Osteocyte (in vitro differentiated cells): Measurements from ENCODE around the gene HDGFL3. TPM values are rescaled to one million over a fixed set of nuclear protein-coding genes. Genes with fewer than 3 reads are reported as not detected.
"Not testable (repeated sequence)": the region's sequence is repeated elsewhere in the genome, so short reads cannot be mapped to it uniquely, and the experiment has no call there.

Experiments used
- DNase-seq: peaks from one replicate; pipeline ENCODE4 v3.0.0; 2021; ENCODE audit warnings: mixed read lengths; ENCODE audit not compliant: unreplicated experiment; ENCODE audit errors: extremely low spot score
- H3K27ac Mint-ChIP-seq: one replicate; pipeline ENCODE4 v1.8.0; 2021; ENCODE audit warnings: mild to moderate bottlenecking, mixed read lengths; ENCODE audit not compliant: unreplicated experiment
- H3K27me3 Mint-ChIP-seq: one replicate; pipeline ENCODE4 v1.8.0; 2021; ENCODE audit warnings: mixed read lengths; ENCODE audit not compliant: unreplicated experiment
- H3K36me3 Mint-ChIP-seq: one replicate; pipeline ENCODE4 v1.8.0; 2021; ENCODE audit warnings: mixed read lengths; ENCODE audit not compliant: unreplicated experiment
- H3K4me1 Mint-ChIP-seq: one replicate; pipeline ENCODE4 v1.8.0; 2021; ENCODE audit warnings: mixed read lengths; ENCODE audit not compliant: unreplicated experiment
- H3K4me3 Mint-ChIP-seq: one replicate; pipeline ENCODE4 v1.8.0; 2021; ENCODE audit warnings: mild to moderate bottlenecking, moderate library complexity, mixed read lengths; ENCODE audit not compliant: unreplicated experiment
- H3K9me3 Mint-ChIP-seq: one replicate; pipeline ENCODE4 v1.8.0; 2021; ENCODE audit warnings: mixed read lengths; ENCODE audit not compliant: unreplicated experiment
- total RNA-seq: library from RNA; stranded (reverse); gene quantifications from 2 replicates; pipeline ENCODE4 v1.2.1, GENCODE V29; 2021
- TF ChIP-seq, protein P1 (sequence below): fragments of 200-600 bp; sonication (generic); IDR thresholded peaks from 2 replicates; pipeline ENCODE4 v1.5.0; 2021; ENCODE audit warnings: antibody characterized with exemption, mild to moderate bottlenecking, moderate library complexity

The HDGFL3 gene
- total RNA-seq, 1 donor from 2014 or later, result 93.6 TPM

DNA sequence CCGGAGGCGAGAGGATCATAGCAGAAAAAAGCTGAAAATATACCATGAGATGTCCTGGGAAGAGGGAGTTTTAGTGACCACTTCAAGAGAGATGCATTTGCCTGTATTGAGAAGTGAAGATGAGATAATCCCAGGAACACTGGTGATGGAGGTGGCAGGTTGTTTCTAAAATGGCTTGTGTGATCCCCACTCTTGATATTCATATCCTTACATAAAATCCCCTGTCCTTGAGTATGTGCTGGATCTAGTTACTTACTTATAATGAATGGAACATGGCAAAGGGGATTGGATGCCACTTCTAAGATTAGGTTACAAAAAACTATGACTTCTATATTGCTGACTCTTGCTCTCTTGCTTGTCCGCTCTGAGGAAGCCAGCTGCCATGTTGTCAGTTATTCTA is 22.1 kb downstream of the HDGFL3 start:
- DNase-seq, result no peak
- Mint-ChIP-seq H3K27me3 (no peaks in the 10 kb centered on the region), H3K27ac (no peak overlapping the region)

DNA sequence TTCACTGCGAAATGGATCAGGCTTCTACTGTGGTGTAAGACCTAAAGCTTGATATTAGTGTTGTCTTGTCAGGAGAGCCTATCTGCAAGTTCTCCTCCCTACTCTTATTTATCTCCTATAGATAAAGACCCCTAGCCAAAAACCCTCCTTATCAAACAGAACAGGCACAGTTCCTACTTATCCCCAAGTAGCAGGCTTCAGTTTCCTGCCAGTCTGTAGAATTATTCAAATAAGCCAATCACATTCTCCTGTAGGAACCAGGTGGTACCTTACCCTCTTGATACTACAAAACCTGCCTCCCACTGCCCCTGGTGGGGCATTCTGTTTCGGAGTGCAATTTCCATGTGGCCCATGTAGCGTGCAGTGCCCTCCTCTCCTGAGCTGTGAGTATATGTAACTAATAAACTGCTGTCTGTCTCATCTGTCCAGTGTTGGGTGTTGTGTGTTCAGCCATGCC is 28.7 kb downstream of the HDGFL3 start:
- Mint-ChIP-seq H3K4me3 (no peak overlapping the region), H3K9me3 (no peaks in the 10 kb centered on the region), H3K4me1 (peaks cover 18% of the 10 kb centered on the region), H3K27ac (no peak overlapping the region), H3K27me3 (no peaks in the 10 kb centered on the region), H3K36me3 (peaks cover 5% of the 10 kb centered on the region)
- no peak for DNase-seq
- TF ChIP-seq, protein P1, sequence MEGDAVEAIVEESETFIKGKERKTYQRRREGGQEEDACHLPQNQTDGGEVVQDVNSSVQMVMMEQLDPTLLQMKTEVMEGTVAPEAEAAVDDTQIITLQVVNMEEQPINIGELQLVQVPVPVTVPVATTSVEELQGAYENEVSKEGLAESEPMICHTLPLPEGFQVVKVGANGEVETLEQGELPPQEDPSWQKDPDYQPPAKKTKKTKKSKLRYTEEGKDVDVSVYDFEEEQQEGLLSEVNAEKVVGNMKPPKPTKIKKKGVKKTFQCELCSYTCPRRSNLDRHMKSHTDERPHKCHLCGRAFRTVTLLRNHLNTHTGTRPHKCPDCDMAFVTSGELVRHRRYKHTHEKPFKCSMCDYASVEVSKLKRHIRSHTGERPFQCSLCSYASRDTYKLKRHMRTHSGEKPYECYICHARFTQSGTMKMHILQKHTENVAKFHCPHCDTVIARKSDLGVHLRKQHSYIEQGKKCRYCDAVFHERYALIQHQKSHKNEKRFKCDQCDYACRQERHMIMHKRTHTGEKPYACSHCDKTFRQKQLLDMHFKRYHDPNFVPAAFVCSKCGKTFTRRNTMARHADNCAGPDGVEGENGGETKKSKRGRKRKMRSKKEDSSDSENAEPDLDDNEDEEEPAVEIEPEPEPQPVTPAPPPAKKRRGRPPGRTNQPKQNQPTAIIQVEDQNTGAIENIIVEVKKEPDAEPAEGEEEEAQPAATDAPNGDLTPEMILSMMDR, result no peak

More for the DNA sequence above, 22.1 kb downstream of the HDGFL3 start:
- Mint-ChIP-seq H3K36me3 (peaks cover 11% of the 10 kb centered on the region), H3K4me3 (no peak overlapping the region), H3K9me3 (peaks cover 13% of the 10 kb centered on the region), H3K4me1 (peaks cover 3% of the 10 kb centered on the region)
- TF ChIP-seq, protein P1, result no peak

DNA sequence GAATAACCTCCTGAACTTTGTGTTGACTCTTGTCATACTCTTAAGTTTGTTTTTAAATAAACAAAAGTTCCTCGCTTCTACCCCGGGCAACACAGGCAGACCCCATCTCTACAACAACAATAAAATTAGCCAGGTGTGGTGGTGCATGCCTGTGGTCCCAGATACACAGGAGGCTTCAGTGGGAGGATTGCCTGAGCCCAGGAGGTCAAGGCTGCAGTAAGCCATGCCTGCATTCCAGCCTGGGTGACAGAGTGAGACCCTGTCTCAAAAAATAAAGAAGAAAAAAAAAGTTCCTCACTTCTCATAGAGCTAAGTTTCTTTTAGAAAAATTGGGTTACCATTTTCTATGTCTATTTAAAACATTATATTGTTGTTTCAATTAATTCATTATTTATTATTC is 29.2 kb downstream of the HDGFL3 start:
- peaks cover 18% of the 10 kb centered on the region for H3K4me1 Mint-ChIP-seq
- DNase-seq, result no peak
- H3K4me3 Mint-ChIP-seq, result no peak overlapping the region
- peaks cover 5% of the 10 kb centered on the region for H3K36me3 Mint-ChIP-seq
- TF ChIP-seq, protein P1, result no peak
- no peak overlapping the region for H3K27ac Mint-ChIP-seq
- no peaks in the 10 kb centered on the region for H3K27me3 Mint-ChIP-seq
- no peaks in the 10 kb centered on the region for H3K9me3 Mint-ChIP-seq

DNA sequence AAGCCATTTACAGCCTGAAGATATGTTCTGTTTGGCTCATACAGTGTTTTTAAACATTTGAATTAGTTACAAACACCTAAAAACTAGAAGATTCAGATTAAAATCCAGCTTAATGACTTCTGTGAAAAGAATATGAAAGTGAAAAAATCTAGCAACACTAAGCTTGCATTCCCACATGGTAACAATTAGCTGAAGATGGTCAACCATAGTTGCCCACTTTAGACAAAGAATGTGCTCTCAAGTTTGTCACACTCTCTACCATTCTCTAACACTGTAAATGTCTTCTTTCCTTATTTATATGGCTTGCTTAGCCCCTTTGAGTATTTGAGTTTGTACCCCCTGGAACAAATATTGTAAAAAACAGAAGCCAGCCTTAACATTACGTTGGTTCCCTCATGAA is 32.7 kb downstream of the HDGFL3 start:
- Mint-ChIP-seq H3K27me3 (no peaks in the 10 kb centered on the region), H3K27ac (peak overlapping the region; percentile 48), H3K9me3 (peaks cover 3% of the 10 kb centered on the region), H3K4me3 (no peak overlapping the region), H3K4me1 (peaks cover 26% of the 10 kb centered on the region), H3K36me3 (peaks cover 2% of the 10 kb centered on the region)
- TF ChIP-seq, protein P1, result no peak
- DNase-seq, result no peak

DNA sequence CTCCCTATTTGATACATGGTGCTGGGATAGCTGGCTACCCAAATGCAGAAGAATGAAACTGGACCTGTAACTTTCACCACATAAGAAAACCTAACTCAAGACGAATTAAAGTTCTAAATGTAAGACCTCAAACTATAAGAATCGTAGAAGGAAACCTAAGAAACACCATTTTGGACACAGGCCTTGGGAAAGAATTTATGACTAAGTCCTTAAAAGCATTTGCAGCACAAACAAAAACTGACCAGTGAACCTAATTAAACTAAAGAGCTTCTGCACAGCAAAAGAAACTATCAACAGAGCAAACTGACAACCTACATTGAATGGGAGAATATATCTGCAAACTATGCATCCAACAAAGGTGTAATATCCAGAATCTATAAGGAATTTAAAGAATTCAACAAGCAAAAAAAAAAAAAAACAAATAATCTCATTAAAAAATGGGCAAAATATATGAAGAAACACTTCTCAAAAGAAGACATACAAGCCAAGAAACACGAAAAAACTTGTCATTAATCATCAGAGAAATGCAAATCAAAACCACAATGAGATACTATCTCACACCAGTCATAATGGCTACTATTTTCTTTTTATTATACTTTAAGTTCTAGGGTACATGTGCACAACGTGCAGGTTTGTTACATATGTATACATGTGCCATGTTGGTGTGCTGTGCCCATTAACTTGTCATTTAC is 37.0 kb downstream of the HDGFL3 start:
- Mint-ChIP-seq H3K36me3 (peaks cover 16% of the 10 kb centered on the region), H3K4me1 (peaks cover 24% of the 10 kb centered on the region), H3K27ac (no peak overlapping the region), H3K27me3 (no peaks in the 10 kb centered on the region), H3K4me3 (no peak overlapping the region), H3K9me3 (peaks cover 23% of the 10 kb centered on the region)
- TF ChIP-seq, protein P1, result no peak
- DNase-seq, result no peak

DNA sequence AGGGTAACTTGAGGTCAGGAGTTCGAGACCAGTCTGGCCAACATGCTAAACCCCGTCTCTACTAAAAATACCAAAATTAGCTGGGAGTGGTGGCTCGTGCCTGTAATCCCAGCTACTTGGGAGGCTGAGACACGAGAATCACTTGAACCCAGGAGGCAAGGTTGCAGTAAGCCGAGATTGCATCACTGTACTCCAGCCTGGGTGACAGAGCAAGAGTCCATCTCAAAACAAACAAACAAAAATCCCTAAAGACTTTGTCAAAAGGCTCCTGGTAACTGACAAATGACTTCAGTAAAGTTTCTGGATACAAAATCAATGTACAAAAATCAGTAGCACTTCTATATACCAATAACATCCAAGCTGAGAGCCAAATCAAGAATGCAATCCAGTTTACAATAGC is 38.0 kb downstream of the HDGFL3 start:
- H3K27me3 Mint-ChIP-seq, DNase-seq, H3K27ac Mint-ChIP-seq, H3K4me3 Mint-ChIP-seq: not testable (repeated sequence)
- Mint-ChIP-seq H3K4me1 (peaks cover 21% of the 10 kb centered on the region), H3K36me3 (peaks cover 16% of the 10 kb centered on the region), H3K9me3 (peaks cover 28% of the 10 kb centered on the region)
